ENCODE data around the gene NEURL1B. TPM values are rescaled to one million over a fixed set of nuclear protein-coding genes. Genes with fewer than 3 reads are reported as not detected.

NEURL1B gene
- polyA plus RNA-seq, 1 of the 3 experiments (the other 2 are of a cell fraction): 2.8 TPM

DNA sequence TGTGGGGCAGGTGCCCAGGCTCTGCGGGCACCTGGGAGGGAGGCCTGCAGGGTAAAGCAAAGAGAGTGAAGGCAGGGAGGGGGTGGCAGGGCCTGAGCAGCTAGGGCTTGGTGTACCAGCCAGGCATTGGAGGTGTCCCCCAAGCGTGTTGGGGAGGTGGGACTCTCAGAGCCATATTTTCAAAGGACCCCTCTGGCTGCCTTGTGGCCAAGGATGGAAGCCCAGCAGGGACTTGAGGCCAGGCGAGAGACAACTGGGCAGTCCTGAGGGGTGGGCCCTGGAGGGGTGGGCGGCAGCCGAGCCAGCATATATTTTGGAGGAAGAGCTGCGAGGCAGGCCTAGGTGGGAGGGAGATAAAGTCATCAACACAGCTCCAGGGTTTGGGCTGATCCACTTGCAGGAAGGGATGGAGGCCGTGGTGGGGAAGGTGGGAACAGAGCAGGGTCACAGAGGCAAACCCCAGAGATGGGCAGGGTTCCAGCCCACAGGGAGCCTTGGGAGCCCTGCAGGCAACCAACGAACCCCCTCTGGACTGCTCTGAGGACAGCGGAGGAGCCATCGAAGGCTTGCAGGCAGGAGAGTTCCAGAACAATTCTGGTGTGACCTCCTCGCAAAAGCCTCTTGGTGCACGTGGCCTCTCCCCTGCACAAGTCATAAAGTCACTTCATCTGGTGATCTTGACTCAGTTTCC lies 94.2 kb downstream of the NEURL1B start:
- ChIA-PET POLR2A (no interaction called here), CTCF (interaction anchor here (0.7 to 3.6 kb wide), 4 partner anchors 11 to 28 kb away, joined by 3 to 20 read pairs (median 8); no protein-coding TSS in a partner anchor)
- Histone ChIP-seq H3K4me1 (ENCODE audit: control insufficient read depth in 1 of 2, insufficient read depth in 2 of 2, low read depth in 1 of 2, low read length in 1 of 2) (no peaks in the 10 kb centered on the region), H3K4me3 (ENCODE audit: low read depth in 2 of 2, low read length in 1 of 2) (no peak overlapping the region), H3K36me3 (replicated peaks in 1 of 2; ENCODE audit: control insufficient read depth in 1 of 2, insufficient read depth in 2 of 2, low read length in 1 of 2) (no peaks in the 10 kb centered on the region), H3K27me3 (ENCODE audit: insufficient read depth) (no peaks in the 10 kb centered on the region), H3F3A (replicated peaks; ENCODE audit: insufficient read depth) (no peaks in the 10 kb centered on the region), H4K20me1 (ENCODE audit: insufficient read depth) (no peaks in the 10 kb centered on the region), H3K79me2 (ENCODE audit: insufficient read depth) (no peaks in the 10 kb centered on the region), H2AFZ (ENCODE audit: low read depth) (no peak overlapping the region), H3K9me2 (no peaks in the 10 kb centered on the region), H3K4me2 (no peak overlapping the region), H3K9ac (no peak overlapping the region), H3K27ac (ENCODE audit: low read depth in 2 of 2, low read length in 1 of 2) (no peak overlapping the region), H3K9me3 (no peaks in the 10 kb centered on the region)
- WGBS (ENCODE audit: low lambda C conversion rate): 92% methylated on average over 12 of the region's 12 CpGs
- TF ChIP-seq FOXM1 (IDR thresholded peaks at IDR 0.05; ENCODE audit: low read depth): no peak
- TF ChIP-seq POLR2AphosphoS5 (IDR thresholded peaks at IDR 0.05; ENCODE audit: low read depth, low read length): no peak
- TF ChIP-seq, protein P1, sequence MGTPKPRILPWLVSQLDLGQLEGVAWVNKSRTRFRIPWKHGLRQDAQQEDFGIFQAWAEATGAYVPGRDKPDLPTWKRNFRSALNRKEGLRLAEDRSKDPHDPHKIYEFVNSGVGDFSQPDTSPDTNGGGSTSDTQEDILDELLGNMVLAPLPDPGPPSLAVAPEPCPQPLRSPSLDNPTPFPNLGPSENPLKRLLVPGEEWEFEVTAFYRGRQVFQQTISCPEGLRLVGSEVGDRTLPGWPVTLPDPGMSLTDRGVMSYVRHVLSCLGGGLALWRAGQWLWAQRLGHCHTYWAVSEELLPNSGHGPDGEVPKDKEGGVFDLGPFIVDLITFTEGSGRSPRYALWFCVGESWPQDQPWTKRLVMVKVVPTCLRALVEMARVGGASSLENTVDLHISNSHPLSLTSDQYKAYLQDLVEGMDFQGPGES (IDR thresholded peaks at IDR 0.05; ENCODE audit: low read depth, low read length): no peak
- TF ChIP-seq, protein P2, sequence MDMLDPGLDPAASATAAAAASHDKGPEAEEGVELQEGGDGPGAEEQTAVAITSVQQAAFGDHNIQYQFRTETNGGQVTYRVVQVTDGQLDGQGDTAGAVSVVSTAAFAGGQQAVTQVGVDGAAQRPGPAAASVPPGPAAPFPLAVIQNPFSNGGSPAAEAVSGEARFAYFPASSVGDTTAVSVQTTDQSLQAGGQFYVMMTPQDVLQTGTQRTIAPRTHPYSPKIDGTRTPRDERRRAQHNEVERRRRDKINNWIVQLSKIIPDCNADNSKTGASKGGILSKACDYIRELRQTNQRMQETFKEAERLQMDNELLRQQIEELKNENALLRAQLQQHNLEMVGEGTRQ (IDR thresholded peaks at IDR 0.05; ENCODE audit: borderline replicate concordance, low read depth, low read length): no peak
- no peak for TF ChIP-seq NFIC (IDR thresholded peaks at IDR 0.05; ENCODE audit: borderline replicate concordance)
- no peak for TF ChIP-seq TEAD4 (IDR thresholded peaks at IDR 0.05; ENCODE audit: borderline replicate concordance, insufficient read depth)
- no peak for TF ChIP-seq RFX5 (IDR thresholded peaks at IDR 0.05; ENCODE audit: low read length)
- no peak for TF ChIP-seq MEF2A (IDR thresholded peaks at IDR 0.05; ENCODE audit: borderline replicate concordance, low read depth)
- TF ChIP-seq CHD2 (IDR thresholded peaks at IDR 0.05; ENCODE audit: low read length, partially characterized antibody): no peak
- TF ChIP-seq, protein P3, sequence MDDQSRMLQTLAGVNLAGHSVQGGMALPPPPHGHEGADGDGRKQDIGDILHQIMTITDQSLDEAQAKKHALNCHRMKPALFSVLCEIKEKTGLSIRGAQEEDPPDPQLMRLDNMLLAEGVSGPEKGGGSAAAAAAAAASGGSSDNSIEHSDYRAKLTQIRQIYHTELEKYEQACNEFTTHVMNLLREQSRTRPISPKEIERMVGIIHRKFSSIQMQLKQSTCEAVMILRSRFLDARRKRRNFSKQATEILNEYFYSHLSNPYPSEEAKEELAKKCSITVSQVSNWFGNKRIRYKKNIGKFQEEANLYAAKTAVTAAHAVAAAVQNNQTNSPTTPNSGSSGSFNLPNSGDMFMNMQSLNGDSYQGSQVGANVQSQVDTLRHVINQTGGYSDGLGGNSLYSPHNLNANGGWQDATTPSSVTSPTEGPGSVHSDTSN (IDR thresholded peaks at IDR 0.05): no peak
- TF ChIP-seq, protein P4, sequence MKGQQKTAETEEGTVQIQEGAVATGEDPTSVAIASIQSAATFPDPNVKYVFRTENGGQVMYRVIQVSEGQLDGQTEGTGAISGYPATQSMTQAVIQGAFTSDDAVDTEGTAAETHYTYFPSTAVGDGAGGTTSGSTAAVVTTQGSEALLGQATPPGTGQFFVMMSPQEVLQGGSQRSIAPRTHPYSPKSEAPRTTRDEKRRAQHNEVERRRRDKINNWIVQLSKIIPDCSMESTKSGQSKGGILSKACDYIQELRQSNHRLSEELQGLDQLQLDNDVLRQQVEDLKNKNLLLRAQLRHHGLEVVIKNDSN (IDR thresholded peaks at IDR 0.05; ENCODE audit: borderline replicate concordance, low read depth): no peak
- TF ChIP-seq RCOR1 (IDR thresholded peaks at IDR 0.05; ENCODE audit: low read length): no peak
- TF ChIP-seq SIN3A (IDR thresholded peaks at IDR 0.05; ENCODE audit: borderline replicate concordance, low read depth, low read length): no peak
- no peak for DNase-seq
